ENCODE data around the gene ARL3. TPM values are rescaled to one million over a fixed set of nuclear protein-coding genes. Genes with fewer than 3 reads are reported as not detected.
"Not testable (repeated sequence)": the region's sequence is repeated elsewhere in the genome, so short reads cannot be mapped to it uniquely, and the experiment has no call there.

Gene ARL3
- total RNA-seq, 1 donor from 2014 or later = 15.4 TPM

GRCh38 chr10:102742313-102742712 is 28.1 kb upstream of the ARL3 start:
- intact Hi-C loops (cut with DNase I) = loop anchor here (2.0 to 10.0 kb wide), 3 partner anchors 75 to 492 kb away; partner anchors contain the start of gene BORCS7

DNA sequence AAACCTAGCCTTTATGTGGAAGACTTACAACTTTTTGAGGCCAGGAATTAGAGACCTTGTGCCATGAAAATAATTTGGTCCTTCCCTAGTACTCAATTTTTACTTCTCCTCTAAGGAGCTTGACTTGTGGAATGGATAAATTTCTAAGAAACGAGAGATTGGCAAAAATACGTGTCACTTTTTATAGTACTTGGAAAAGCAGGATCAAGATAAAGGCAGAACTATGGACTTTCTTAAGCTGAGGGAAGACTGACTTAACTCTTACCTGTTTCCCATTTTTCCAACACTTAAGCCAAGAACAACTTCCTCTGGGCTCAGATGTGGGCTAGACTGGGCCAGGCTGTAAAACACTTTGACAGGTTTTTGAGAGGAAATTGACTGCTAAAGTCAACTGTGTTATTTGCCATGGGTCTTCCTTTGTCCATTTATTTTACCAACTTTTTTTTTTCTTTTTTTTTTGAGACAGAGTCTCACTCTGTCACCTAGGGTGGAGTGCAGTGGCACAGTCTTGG is 27.6 kb upstream of the ARL3 start:
- intact Hi-C loops (cut with DNase I) = loop anchor here (2.0 to 10.0 kb wide), 3 partner anchors 76 to 493 kb away; partner anchors contain the start of gene BORCS7
- DNase-seq (ENCODE audit: missing footprints) (no peak), ATAC-seq (no peak)

More at GRCh38 chr10:102742313-102742712, 28.1 kb upstream of the ARL3 start:
- not testable (repeated sequence) for DNase-seq (ENCODE audit: missing footprints); ATAC-seq

GRCh38 chr10:102740229-102740628 is 26.0 kb upstream of the ARL3 start:
- no peak for DNase-seq (ENCODE audit: missing footprints)
- ATAC-seq = no peak
- intact Hi-C loops (cut with DNase I) = loop anchor here (5.0 to 10.0 kb wide), 2 partner anchors 77 to 495 kb away; no protein-coding TSS in a partner anchor

DNA sequence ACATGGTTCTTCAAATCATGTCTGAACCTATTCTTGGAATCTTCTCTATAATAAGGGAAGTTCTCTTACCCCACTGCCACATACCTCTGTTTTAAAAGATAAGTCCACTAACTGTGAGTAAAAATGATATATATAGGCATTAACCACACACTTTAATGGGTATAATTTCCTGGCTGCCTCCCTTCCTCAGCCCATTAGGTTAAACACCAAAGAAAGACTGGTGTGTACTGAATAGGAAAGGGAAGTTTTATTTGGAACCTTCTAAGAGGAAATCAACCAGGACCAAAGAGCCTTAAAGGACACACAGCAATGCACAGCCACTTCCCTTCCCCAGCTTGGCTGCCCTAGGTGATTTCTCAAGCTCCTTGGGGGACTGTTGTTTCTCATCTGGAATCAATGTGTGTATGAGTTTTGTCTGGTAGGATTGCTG is 24.5 kb upstream of the ARL3 start:
- no peak for DNase-seq (ENCODE audit: missing footprints)
- no peak for ATAC-seq
- intact Hi-C loops (cut with DNase I) = no loop called here

GRCh38 chr10:102735065-102735562 is 20.9 kb upstream of the ARL3 start:
- ATAC-seq = peak; percentile 63
- intact Hi-C loops (cut with DNase I) = no loop called here
- no peak for DNase-seq (ENCODE audit: missing footprints)

DNA sequence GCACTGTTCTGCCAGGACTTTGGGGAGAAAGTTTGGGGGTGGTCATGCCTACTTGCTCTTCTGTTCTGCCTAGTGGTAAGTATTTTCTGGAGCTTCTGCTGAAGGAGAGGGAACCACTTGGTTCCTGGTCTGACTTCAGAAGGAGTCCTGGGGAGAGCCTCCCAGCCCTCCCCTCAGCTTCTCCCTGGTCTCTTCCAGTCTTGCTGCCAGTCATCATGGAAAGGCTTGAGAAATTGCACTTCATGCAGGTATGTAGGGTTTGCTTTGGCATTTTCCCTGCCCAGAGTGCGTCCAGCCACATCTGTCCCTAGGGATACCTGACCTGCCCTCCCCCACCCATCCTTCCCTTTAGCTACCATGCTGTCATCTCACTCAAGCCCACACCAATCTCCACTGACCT is 18.5 kb upstream of the ARL3 start:
- intact Hi-C loops (cut with DNase I) = no loop called here
- ATAC-seq (no peak), DNase-seq (ENCODE audit: missing footprints) (no peak)

DNA sequence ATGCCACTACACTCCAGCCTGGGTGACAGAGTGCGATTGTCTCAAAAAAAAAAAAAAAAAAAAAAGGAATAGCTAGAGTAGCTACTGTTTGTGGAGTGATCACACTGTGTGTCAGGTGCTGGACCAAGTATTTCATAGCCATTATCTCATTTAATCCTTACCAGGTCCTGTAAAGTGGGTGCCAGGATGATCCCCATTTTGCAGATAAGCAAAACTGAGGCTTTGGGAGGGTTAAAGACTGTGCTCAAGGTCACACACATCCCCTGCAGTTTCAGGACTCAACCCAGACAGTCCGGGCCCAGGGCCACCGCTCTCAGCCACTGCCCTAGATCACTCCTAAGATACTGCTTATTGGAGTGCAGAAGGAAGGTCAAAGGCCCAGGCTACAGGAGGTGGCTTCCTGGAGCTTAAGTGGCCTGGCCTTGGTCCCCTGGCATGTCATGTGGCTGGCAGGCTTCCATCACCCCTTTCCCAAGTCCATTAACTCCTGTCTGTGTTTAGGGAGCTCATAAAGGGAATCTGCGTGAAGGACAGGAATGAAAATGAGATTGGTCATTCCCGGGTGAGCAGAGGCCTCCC is 17.1 kb upstream of the ARL3 start:
- DNase-seq (ENCODE audit: missing footprints) (no peak), ATAC-seq (no peak)
- intact Hi-C loops (cut with DNase I) = no loop called here

DNA sequence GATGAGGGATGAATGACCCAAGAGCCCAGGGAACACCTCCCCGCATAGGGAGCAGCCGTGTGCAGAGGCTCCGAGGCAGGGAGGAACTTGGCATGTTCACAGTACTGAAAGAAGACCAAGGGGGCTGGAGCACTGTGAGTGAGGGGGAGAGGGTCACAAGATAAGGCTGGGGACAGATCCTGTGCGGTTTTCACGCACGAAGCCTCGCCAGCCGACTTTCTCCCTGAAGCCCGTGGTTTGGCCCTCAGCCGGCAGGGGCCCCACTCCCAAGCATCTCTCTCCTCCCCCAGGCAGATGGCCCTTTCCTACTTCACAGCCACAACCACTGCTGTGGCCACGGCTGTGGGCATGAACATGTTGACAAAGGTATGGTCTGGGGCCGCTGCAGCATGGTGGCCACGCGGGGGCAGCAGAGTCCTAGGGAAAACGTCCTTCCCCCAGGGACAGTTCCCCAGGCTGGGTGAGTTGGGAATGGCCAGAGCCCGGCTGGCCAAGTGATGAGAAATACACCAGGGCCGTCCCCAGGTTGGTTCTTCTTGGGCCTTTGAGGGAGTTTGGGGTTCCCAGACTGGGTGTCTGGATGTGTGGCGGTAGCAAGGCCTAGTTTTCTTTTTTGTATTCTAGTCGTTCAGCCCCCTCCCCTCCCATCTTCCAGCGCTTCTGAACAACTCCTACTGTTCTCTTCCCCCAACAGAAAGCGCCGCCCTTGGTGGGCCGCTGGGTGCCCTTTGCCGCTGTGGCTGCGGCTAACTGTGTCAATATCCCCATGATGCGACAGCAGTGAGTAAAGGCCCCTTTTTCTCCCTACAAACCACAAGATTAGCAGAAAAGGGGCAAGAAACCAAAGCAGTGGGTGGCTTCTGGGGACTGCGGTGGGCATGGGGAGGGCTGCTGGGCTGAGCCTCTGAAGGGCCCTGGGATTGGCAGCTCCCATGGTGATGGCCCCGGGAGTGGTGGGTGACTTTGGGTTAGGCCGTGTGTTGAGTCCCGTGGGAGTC is 15.1 kb upstream of the ARL3 start:
- peak; percentile 92 for ATAC-seq
- peak; percentile 94 for DNase-seq (ENCODE audit: missing footprints)
- intact Hi-C loops (cut with DNase I) = loop anchor here (1.0 to 10.0 kb wide), 4 partner anchors 105 to 515 kb away; partner anchors contain the start of gene RPEL1

- intact Hi-C loops (cut with DNase I) = loop anchor here (10.0 kb wide), 2 partner anchors 338 to 518 kb away; partner anchors contain the start of gene RPEL1
- no peak for ATAC-seq
- no peak for DNase-seq (ENCODE audit: missing footprints)
These were observed 13.0 kb upstream of the ARL3 start for GRCh38 chr10:102727037-102727818.

- ATAC-seq = peak; percentile 21
- no peak for DNase-seq (ENCODE audit: missing footprints)
- intact Hi-C loops (cut with DNase I) = loop anchor here (10.0 kb wide), 2 partner anchors 339 to 519 kb away; partner anchors contain the start of gene RPEL1
These were observed 12.1 kb upstream of the ARL3 start for GRCh38 chr10:102726274-102726673.

DNA sequence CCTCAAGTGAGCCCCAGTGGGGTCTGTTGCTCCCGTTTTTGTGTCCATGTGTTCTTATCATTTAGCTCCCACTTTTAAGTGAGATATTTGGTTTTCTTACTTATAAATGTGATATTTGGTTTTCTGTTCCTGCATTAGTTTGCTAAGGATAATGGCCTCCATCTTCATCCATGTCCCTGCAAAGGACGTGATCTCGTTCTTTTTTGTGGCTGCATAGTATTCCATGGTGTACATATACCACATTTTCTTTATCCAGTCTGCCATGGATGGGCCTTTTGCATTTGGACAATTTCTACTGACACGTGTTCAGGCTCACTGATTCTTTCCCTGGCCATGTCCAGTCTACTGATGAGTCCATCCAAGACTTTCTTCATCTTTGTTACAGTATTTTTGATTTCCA is 9.8 kb upstream of the ARL3 start:
- intact Hi-C loops (cut with DNase I) = loop anchor here (10.0 kb wide), 2 partner anchors 341 to 521 kb away; partner anchors contain the start of gene RPEL1
- no peak for ATAC-seq

GRCh38 chr10:102721954-102722353 is 7.8 kb upstream of the ARL3 start:
- no peak for ATAC-seq
- no peak for DNase-seq (ENCODE audit: missing footprints)
- intact Hi-C loops (cut with DNase I) = loop anchor here (10.0 kb wide), 2 partner anchors 343 to 523 kb away; partner anchors contain the start of gene RPEL1

More for the DNA sequence above, 9.8 kb upstream of the ARL3 start:
- no peak for DNase-seq (ENCODE audit: missing footprints)

GRCh38 chr10:102720775-102721301 is 6.6 kb upstream of the ARL3 start:
- DNase-seq (ENCODE audit: missing footprints) (no peak), ATAC-seq (no peak)
- intact Hi-C loops (cut with DNase I) = loop anchor here (10.0 kb wide), 2 partner anchors 344 to 524 kb away; partner anchors contain the start of gene RPEL1

DNA sequence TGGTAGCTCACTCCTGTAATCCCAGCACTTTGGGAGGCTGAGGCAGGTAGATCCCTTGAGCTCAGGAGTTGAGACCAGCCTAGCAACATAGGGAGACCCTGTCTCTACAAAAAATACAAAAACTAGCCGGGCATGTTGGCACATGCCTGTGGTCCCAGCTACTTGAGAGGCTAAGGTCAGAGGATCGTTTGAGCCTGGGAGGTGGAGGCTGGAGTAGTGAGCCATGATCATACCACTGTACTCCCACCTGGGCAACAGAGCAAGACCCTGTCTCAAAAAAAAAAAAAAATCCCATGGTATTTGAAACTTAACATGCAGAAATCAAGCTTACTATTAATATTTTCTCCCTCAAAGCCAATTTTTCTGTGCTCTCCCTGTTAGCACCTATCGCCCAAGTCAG is 6.1 kb upstream of the ARL3 start:
- intact Hi-C loops (cut with DNase I) = loop anchor here (10.0 kb wide), 2 partner anchors 344 to 524 kb away; partner anchors contain the start of gene RPEL1

DNA sequence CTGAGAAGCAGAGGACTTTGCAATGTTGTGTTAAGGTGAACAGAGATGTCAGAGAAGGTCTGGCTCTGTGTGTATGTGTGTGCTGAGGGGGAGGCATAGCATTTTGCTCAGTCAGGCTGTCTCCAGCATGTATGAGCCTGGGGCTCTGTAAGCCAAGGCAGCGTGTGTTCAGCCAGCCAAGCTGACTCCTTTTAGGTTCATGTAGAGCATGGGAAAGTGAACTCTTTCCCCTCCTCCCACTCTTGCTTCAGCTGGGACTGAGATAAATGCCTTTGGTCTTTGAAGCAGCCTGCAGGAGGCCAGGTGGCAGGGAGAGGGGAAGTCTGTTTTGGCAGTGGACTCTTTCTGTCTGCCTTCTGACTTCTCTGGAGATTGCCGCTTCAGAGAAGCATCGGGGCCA is 4.0 kb upstream of the ARL3 start:
- DNase-seq (ENCODE audit: missing footprints) (no peak), ATAC-seq (no peak)
- intact Hi-C loops (cut with DNase I) = no loop called here

More for the DNA sequence above, 6.1 kb upstream of the ARL3 start:
- ATAC-seq (no peak), DNase-seq (ENCODE audit: missing footprints) (no peak)

DNA sequence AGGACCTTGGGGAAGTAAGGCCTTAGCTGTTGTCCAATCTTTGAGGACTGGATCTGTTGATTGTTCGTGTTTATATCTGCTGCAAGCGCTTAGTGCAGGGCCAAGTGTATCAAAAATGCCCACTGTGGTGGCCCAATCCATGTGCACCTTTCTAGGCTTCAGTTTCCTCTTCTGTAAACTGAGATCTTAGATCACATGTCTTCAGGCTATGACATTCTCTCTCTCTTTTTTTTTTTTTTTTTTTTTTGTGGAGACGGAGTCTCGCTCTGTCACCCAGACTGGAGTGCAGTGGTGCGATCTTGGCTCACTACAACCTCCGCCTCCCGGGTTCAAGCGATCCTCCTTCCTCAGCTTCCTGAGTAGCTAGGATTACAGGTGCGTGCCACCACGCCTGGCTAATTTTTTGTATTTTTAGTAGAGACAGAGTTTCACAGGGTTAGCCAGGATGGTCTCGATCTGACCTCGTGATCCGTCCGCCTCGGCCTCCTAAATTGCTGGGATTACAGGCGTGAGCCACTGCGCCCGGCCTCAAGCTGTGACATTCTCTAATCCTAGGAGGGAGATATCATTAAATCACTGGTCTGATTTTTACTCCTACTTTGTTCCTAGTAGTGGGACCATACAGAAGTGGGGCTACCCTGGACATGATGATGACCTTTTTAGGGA is 2.8 kb upstream of the ARL3 start:
- ATAC-seq; intact Hi-C loops (cut with DNase I); DNase-seq (ENCODE audit: missing footprints): not testable (repeated sequence)

- intact Hi-C loops (cut with DNase I) = no loop called here
- ATAC-seq = no peak
- DNase-seq (ENCODE audit: missing footprints) = no peak
These were observed 1.7 kb upstream of the ARL3 start for GRCh38 chr10:102715880-102716279.
